H1 (cell line): ENCODE measurements around the gene OR6B2. TPM values are rescaled to one million over a fixed set of nuclear protein-coding genes. Genes with fewer than 3 reads are reported as not detected.

Source experiments
- POLR2AphosphoS5 ChIP-seq: IDR thresholded peaks from 2 replicates; pipeline ENCODE4 v1.6.1; 2011; ENCODE audit warnings: low read depth, low read length
- polyA plus RNA-seq, 7 experiments: library from polyadenylated mRNA; depleted of rRNA in 3 of 7; stranded (reverse) in 5 of 7; unstranded in 2 of 7; fragments of >200 nt in 5 of 7; fragments of 200-250 nt in 2 of 7; gene quantifications; 1 replicate in 5 of 7; 2 replicates in 1 of 7; 4 replicates in 1 of 7; pipeline versions ENCODE4 v1.2.1 to v1.2.3, GENCODE V29; 2011 to 2013; ENCODE audit warnings: missing spikeins in 2 of 7, mixed read lengths in 2 of 7
- total RNA-seq: library from RNA; stranded (reverse); fragmentation: NEBNext Ultra II Directional; extraction: Animal tissue kit (Norgen Biotek cat#: 25700); gene quantifications from 2 replicates; pipeline ENCODE4 v1.2.1, GENCODE V29; 2021

OR6B2 gene
- total and polyA plus RNA-seq, 2 of the 8 experiments (the other 6 are each of a cell fraction or from before 2014, with no cell fraction given), result not detected

DNA sequence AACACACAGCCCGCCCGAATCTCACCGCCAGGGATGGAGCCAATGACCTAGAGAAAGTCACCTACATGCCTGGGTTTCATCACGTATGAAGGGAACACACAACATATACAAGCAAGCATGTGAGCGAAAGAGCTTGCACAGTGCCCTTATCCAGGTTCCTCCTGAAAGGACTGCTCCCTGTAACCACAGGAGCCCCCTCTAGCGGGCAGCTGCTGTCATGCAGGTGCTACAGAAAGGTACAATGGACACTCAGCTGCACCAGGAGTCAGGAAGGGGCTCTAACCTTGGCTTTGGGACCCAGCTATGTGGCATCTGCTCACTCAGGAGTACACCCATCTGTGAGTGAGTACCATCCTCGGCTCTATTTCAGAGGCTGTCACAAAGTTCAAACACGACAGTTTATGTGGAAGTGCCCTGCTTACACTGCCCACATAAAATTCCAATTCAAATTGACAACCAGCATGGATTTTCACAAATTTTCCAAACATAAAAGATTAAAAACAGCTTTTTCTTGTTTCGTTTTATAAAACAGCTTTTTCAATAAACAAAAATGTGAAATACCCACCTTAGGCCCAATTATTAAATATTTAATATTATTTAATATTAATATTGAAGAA lies 8.6 kb downstream of the OR6B2 start (continued):
- peak; percentile 60 for TF ChIP-seq POLR2AphosphoS5
